Gastroesophageal sphincter (tissue), 4 donors: ENCODE measurements around the gene TCHHL1. TPM values are rescaled to one million over a fixed set of nuclear protein-coding genes. Genes with fewer than 3 reads are reported as not detected.
"Not testable (repeated sequence)": the region's sequence is repeated elsewhere in the genome, so short reads cannot be mapped to it uniquely, and the experiment has no call there.

Experiments
- ATAC-seq: fragments of 150-250 bp; one replicate; pipeline ENCODE4 v1.9.1; 2016; ENCODE audit warnings: mild to moderate bottlenecking, moderate library complexity
- H3K27ac ChIP-seq, 4 donors: fragments of 200-600 bp; sonication (generic) in 3 of 4; 1 replicate in 3 of 4; 2 replicates in 1 of 4; pipeline ENCODE4 v1.5.1; 2016 to 2019
- H3K27me3 ChIP-seq: fragments of 200-600 bp; sonication (generic); one replicate; pipeline ENCODE4 v1.5.1; 2019
- H3K36me3 ChIP-seq, 2 donors: fragments of 200-600 bp; sonication (generic); one replicate each; pipeline ENCODE4 v1.5.1; 2019; ENCODE audit warnings: control low read depth in 1 of 2
- H3K4me1 ChIP-seq, 3 donors: fragments of 200-600 bp; sonication (generic); 1 replicate in 2 of 3; 2 replicates in 1 of 3; pipeline ENCODE4 v1.5.1; 2016 to 2019; ENCODE audit warnings: control low read depth in 2 of 3
- H3K4me3 ChIP-seq, 2 donors: fragments of 200-600 bp; sonication (generic); one replicate each; pipeline ENCODE4 v1.5.1; 2019; ENCODE audit warnings: mild to moderate bottlenecking in 1 of 2, moderate library complexity in 1 of 2
- H3K9me3 ChIP-seq, 3 donors: fragments of 200-600 bp; sonication (generic); one replicate each; pipeline ENCODE4 v1.5.1; 2017 to 2019; ENCODE audit warnings: control low read depth in 2 of 3
- EP300 ChIP-seq: sonication (generic); formaldehyde crosslinking; IDR thresholded peaks from one replicate; pipeline ENCODE4 v1.6.1; 2017; ENCODE audit warnings: antibody characterized with exemption, mild to moderate bottlenecking
- POLR2A ChIP-seq, 2 donors: fragments of 450-650 bp; IDR thresholded peaks; one replicate each; pipeline ENCODE4 v1.6.1; 2017; ENCODE audit warnings: antibody characterized with exemption in 2 of 2, mild to moderate bottlenecking in 2 of 2, moderate library complexity in 1 of 2
- POLR2AphosphoS5 ChIP-seq: sonication (generic); formaldehyde crosslinking; IDR thresholded peaks from one replicate; pipeline ENCODE4 v1.6.1; 2017; ENCODE audit warnings: antibody characterized with exemption
- WGBS, 2 donors: methylation state at CpG; one replicate each; pipeline ENCODE4 v1.1.5; 2018; ENCODE audit warnings: low coverage in 1 of 2; 5-methylcytosine and 5-hydroxymethylcytosine counted together
- total RNA-seq, 4 donors: library from RNA; depleted of rRNA; stranded (reverse); fragments of >200 nt; gene quantifications; one replicate each; pipeline ENCODE4 v1.1.0, GENCODE V29; 2016
- TF ChIP-seq, protein P1 (sequence below), 4 experiments: fragments of 200-600 bp in 2 of 4; fragments of 450-650 bp in 2 of 4; sonication (generic) in 1 of 4; IDR thresholded peaks; one replicate each; pipeline ENCODE4 v1.5.1; 2017 to 2019; ENCODE audit warnings: antibody characterized with exemption in 4 of 4, mild to moderate bottlenecking in 2 of 4, moderate library complexity in 2 of 4

Gene TCHHL1
- total RNA-seq, 4 donors from 2014 or later, result not detected

DNA sequence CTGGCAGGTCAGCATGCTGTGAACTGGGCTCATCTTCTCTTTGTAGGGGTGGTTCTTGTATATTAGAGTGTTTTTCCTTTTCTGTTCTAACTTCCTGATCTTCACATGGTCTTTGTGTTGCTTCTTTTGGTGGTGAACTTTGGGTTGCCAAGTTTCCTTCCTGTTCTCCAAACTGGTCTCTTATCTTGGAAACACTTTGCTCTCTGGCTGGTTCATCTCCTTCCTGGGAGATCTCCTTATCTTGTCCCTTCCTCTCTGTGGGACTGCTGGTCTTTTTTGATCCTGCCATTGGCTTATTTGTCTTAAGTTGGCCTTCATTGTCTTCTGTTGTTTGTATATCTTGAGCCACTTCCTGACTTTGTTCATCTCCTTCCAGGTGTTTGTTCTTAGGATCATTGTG lies 2.1 kb downstream of the TCHHL1 start:
- TF ChIP-seq POLR2AphosphoS5 (no peak), EP300 (no peak), POLR2A (IDR thresholded peaks at IDR 0.05) (no peak)
- TF ChIP-seq, protein P1, sequence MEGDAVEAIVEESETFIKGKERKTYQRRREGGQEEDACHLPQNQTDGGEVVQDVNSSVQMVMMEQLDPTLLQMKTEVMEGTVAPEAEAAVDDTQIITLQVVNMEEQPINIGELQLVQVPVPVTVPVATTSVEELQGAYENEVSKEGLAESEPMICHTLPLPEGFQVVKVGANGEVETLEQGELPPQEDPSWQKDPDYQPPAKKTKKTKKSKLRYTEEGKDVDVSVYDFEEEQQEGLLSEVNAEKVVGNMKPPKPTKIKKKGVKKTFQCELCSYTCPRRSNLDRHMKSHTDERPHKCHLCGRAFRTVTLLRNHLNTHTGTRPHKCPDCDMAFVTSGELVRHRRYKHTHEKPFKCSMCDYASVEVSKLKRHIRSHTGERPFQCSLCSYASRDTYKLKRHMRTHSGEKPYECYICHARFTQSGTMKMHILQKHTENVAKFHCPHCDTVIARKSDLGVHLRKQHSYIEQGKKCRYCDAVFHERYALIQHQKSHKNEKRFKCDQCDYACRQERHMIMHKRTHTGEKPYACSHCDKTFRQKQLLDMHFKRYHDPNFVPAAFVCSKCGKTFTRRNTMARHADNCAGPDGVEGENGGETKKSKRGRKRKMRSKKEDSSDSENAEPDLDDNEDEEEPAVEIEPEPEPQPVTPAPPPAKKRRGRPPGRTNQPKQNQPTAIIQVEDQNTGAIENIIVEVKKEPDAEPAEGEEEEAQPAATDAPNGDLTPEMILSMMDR (IDR thresholded peaks at IDR 0.05), result no peak
- H3K4me3 ChIP-seq, result no peak overlapping the region
- H3K27me3 ChIP-seq, result peaks cover 41% of the 10 kb centered on the region
- no peaks in the 10 kb centered on the region for H3K4me1 ChIP-seq
- no peak overlapping the region for H3K27ac ChIP-seq
- H3K36me3 ChIP-seq, result no peaks in the 10 kb centered on the region
- no peak for ATAC-seq
- H3K9me3 ChIP-seq, result no peaks in the 10 kb centered on the region

DNA sequence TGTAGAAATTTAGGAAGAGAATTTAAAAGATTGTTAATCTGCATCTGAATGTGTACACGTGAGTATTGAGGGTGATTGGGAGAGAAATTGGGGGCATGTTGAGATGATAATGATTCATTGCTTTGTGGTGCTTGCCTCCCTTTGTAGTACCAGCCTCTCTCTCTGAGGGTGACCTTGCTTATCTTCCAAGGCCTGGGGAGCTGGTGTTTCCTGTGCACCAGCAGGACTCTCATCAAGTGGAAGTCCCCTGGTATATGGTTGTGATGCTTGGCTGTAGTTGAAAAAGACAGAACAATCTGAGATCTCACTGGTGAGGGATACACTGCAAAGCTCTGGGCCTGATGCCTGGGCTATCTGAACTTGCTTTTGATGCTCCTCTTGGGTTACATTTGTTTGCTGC lies 4.0 kb downstream of the TCHHL1 start:
- WGBS, 2 donors, result 22 to 30% methylated on average over 1 of the region's 1 CpG

DNA sequence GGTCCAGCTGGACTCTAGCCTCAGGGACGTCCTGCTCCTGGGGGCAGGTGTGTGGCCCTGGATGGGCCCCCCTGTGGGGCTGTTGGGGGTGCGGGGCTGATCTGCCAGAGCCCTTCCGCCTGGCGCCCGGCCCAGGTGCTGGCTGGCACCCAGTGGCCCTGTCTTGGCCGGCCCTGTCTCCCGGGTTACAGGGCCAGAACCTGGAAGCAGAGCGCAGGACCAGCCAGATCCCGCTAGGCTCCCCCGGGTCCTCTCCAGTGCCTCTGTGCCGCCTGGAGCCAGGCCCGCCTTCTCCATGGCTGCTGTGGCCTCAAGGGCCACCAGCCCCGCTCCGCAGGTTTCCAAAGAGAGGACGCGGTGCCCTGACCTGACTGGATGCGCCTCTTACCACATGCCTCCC lies 7.8 kb downstream of the TCHHL1 start:
- H3K4me3 ChIP-seq, H3K36me3 ChIP-seq, H3K4me1 ChIP-seq, H3K27ac ChIP-seq, ATAC-seq, H3K9me3 ChIP-seq: not testable (repeated sequence)
- peaks cover 35% of the 10 kb centered on the region for H3K27me3 ChIP-seq
- WGBS, 2 donors, result 88% methylated on average over 4 of the region's 17 CpGs; no CpG with 5 or more reads in 1 of the 2 donors

More for the DNA sequence above, 4.0 kb downstream of the TCHHL1 start:
- Histone ChIP-seq H3K27ac (no peak overlapping the region), H3K4me3 (no peak overlapping the region), H3K36me3 (no peaks in the 10 kb centered on the region), H3K4me1 (no peaks in the 10 kb centered on the region), H3K27me3 (peaks cover 46% of the 10 kb centered on the region), H3K9me3 (no peaks in the 10 kb centered on the region)
- TF ChIP-seq POLR2A (IDR thresholded peaks at IDR 0.05) (no peak), EP300 (no peak), POLR2AphosphoS5 (no peak)
- TF ChIP-seq, protein P1 (IDR thresholded peaks at IDR 0.05), result no peak
- ATAC-seq, result no peak

DNA sequence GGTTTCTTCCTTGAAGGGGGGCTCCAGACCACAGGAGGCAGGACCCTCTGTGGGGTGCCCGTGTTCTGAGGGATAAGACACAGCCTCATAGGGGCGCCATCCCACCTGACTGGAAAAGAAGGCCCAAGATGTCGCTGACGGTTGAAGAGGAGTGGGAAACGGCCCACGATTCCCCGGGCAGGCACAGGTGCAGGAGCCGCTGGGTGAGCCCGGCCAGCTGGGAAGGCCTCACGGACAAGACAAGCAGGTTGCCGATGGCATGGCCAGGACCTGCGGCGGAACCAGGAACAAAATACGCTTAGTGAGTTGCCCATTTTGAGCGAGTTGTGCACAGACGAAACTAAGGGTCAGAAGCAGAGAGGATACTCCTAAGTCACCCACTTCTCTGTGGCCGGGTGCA lies 8.4 kb downstream of the TCHHL1 start:
- 97% methylated on average over 10 of the region's 17 CpGs; no CpG with 5 or more reads in 1 of the 2 donors for WGBS, 2 donors

DNA sequence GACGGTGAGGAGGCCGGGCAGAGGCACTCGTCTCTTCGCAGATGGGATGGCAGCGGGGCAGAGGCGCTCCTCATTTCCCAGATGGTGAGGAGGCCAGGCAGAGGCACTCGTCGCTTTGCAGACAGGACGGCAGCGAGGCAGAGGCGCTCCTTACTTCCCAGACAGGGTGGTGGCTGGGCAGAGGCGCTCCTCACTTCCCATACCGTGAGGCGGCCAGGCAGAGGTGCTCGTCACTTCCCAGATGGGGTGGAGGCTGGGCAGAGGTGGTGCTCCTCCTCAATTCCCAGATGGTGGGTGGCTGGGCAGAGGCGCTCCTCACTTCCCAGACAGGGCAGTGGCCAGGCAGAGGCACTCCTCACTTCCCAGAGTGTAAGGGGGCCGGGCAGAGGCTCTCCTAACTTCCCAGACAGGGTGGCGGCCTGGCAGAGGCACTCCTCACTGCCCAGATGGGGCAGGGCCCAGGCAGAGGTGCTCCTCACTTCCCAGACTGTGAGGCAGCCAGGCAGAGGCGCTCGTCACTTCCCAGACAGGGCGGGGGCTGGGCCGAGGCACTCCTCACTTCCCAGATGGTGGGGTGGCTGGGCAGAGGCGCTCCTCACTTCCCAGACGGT lies 9.9 kb downstream of the TCHHL1 start:
- Histone ChIP-seq H3K4me1 (no peaks in the 10 kb centered on the region), H3K27ac (no peak overlapping the region), H3K4me3 (no peak overlapping the region), H3K9me3 (no peaks in the 10 kb centered on the region), H3K27me3 (peaks cover 35% of the 10 kb centered on the region), H3K36me3 (no peaks in the 10 kb centered on the region)
- TF ChIP-seq POLR2AphosphoS5, result no peak
- no peak for TF ChIP-seq POLR2A (IDR thresholded peaks at IDR 0.05)
- TF ChIP-seq EP300, result no peak
- TF ChIP-seq, protein P1 (IDR thresholded peaks at IDR 0.05), result no peak
- no CpG with 5 or more reads among the region's 24 CpGs for WGBS, 2 donors
- ATAC-seq, result no peak

More for the DNA sequence above, 8.4 kb downstream of the TCHHL1 start:
- H3K4me3 ChIP-seq, H3K4me1 ChIP-seq, H3K27ac ChIP-seq, H3K36me3 ChIP-seq, H3K9me3 ChIP-seq, ATAC-seq: not testable (repeated sequence)
- H3K27me3 ChIP-seq, result peaks cover 35% of the 10 kb centered on the region

DNA sequence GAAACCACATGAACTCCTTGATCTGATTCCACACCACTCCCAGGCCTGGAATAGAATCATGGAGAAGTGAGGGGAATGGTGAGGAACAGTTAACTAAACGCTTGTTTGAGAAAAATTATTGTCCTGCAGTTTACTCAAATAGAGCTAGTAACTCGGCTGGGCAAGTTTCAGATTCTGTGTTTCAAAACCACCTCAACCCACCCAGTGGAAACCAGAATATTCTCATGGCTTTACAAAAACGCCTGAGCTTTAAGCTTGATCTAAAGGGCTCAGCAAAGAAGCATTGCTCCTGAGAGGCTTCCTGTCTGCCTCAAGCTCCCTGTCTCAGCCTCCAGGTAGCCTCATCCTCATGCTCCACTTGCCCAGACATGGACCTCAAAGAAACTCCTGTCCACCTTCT lies 16.6 kb downstream of the TCHHL1 start:
- no peak for ATAC-seq
- 40 to 67% methylated on average over 1 to 3 of the region's 3 CpGs for WGBS, 2 donors
- Histone ChIP-seq H3K36me3 (no peaks in the 10 kb centered on the region), H3K4me1 (no peaks in the 10 kb centered on the region), H3K9me3 (no peaks in the 10 kb centered on the region), H3K27me3 (peaks cover 32% of the 10 kb centered on the region), H3K27ac (no peak overlapping the region), H3K4me3 (no peak overlapping the region)
- TF ChIP-seq, protein P1 (IDR thresholded peaks at IDR 0.05), result no peak
- TF ChIP-seq POLR2AphosphoS5 (no peak), POLR2A (IDR thresholded peaks at IDR 0.05) (no peak), EP300 (no peak)
